ENCODE results near the gene RMRP.

RMRP gene

GRCh38 chr9:35609820-35610163 is 48.0 kb downstream of the RMRP start:
- Histone ChIP-seq H3K4me3 (ENCODE audit: severe bottlenecking) (no peak overlapping the region), H3K36me3 (ENCODE audit: low read depth) (no peaks in the 10 kb centered on the region), H3K27me3 (ENCODE audit: insufficient read depth, poor library complexity, severe bottlenecking) (no peaks in the 10 kb centered on the region), H3K27ac (ENCODE audit: poor library complexity, severe bottlenecking) (no peak overlapping the region), H3K9me3 (ENCODE audit: severe bottlenecking) (no peaks in the 10 kb centered on the region), H3K4me1 (ENCODE audit: insufficient read depth, poor library complexity, severe bottlenecking) (no peaks in the 10 kb centered on the region)
- DNase-seq (ENCODE audit: low spot score) (no peak), ATAC-seq (ENCODE audit: low read depth) (no peak)
- TF ChIP-seq, protein P1, sequence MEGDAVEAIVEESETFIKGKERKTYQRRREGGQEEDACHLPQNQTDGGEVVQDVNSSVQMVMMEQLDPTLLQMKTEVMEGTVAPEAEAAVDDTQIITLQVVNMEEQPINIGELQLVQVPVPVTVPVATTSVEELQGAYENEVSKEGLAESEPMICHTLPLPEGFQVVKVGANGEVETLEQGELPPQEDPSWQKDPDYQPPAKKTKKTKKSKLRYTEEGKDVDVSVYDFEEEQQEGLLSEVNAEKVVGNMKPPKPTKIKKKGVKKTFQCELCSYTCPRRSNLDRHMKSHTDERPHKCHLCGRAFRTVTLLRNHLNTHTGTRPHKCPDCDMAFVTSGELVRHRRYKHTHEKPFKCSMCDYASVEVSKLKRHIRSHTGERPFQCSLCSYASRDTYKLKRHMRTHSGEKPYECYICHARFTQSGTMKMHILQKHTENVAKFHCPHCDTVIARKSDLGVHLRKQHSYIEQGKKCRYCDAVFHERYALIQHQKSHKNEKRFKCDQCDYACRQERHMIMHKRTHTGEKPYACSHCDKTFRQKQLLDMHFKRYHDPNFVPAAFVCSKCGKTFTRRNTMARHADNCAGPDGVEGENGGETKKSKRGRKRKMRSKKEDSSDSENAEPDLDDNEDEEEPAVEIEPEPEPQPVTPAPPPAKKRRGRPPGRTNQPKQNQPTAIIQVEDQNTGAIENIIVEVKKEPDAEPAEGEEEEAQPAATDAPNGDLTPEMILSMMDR (IDR thresholded peaks at IDR 0.05; ENCODE audit: poor library complexity, severe bottlenecking): no peak

DNA sequence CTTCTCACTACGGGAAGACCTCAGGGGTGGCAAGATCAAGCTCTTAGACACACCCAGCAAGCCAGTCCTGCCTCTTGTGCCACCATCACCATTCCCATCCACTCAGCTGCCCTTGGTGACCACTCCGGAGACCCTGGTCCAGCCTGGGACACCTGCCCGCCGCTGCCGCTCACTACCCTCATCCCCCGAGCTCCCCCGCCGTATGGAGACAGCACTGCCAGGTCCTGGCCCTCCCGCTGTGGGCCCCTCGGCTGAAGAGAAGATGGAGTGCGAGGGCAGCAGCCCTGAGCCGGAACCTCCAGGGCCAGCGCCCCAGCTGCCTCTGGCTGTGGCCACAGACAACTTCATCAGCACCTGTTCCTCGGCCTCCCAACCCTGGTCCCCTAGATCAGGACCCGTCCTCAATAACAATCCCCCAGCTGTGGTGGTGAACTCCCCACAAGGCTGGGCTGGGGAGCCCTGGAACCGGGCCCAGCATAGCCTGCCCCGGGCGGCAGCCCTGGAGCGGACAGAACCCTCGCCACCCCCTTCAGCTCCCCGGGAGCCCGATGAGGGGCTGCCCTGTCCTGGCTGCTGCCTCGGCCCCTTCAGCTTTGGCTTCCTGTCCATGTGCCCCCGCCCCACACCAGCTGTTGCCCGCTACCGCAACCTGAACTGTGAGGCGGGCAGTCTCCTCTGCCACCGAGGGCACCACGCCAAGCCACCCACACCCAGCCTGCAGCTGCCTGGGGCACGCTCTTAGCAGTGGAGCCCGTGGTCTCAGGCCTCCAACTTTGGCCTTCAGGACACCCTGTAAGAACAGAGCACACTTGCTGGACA is 48.6 kb downstream of the RMRP start:
- no peak overlapping the region for H3K4me3 ChIP-seq (ENCODE audit: severe bottlenecking)
- no peak overlapping the region for H3K27ac ChIP-seq (ENCODE audit: poor library complexity, severe bottlenecking)
- ATAC-seq (ENCODE audit: low read depth) (no peak), DNase-seq (ENCODE audit: low spot score) (no peak)
- no peaks in the 10 kb centered on the region for H3K4me1 ChIP-seq (ENCODE audit: insufficient read depth, poor library complexity, severe bottlenecking)
- no peaks in the 10 kb centered on the region for H3K36me3 ChIP-seq (ENCODE audit: low read depth)
- H3K9me3 ChIP-seq (ENCODE audit: severe bottlenecking): no peaks in the 10 kb centered on the region
- TF ChIP-seq, protein P1 (IDR thresholded peaks at IDR 0.05; ENCODE audit: poor library complexity, severe bottlenecking): no peak
- H3K27me3 ChIP-seq (ENCODE audit: insufficient read depth, poor library complexity, severe bottlenecking): no peaks in the 10 kb centered on the region

DNA sequence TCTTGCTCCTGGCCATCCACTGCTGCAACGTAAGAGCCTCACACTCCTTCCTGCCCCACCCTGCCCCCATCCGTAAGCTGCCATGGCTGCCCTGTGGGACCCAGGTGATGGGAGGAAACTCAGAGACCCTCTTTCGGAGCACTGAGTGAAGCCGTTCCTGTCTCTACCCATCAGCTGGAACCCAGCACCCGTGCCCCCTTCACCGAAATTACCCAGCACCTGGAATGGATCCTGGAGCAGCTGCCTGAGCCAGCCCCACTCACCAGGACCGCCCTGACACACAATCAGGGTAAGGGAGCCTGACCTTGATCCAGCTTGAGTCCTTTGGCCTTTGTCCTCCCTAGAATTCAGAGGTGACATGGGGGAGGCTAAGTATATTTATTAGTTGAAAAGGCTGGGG is 49.6 kb downstream of the RMRP start:
- H3K4me1 ChIP-seq (ENCODE audit: insufficient read depth, poor library complexity, severe bottlenecking): peaks cover 2% of the 10 kb centered on the region
- no peak for ATAC-seq (ENCODE audit: low read depth)

More for the DNA sequence above, 49.6 kb downstream of the RMRP start:
- no peaks in the 10 kb centered on the region for H3K9me3 ChIP-seq (ENCODE audit: severe bottlenecking)
- H3K36me3 ChIP-seq (ENCODE audit: low read depth): no peaks in the 10 kb centered on the region
- TF ChIP-seq, protein P1 (IDR thresholded peaks at IDR 0.05; ENCODE audit: poor library complexity, severe bottlenecking): no peak
- no peaks in the 10 kb centered on the region for H3K27me3 ChIP-seq (ENCODE audit: insufficient read depth, poor library complexity, severe bottlenecking)
- no peak overlapping the region for H3K27ac ChIP-seq (ENCODE audit: poor library complexity, severe bottlenecking)
- DNase-seq (ENCODE audit: low spot score): no peak
- H3K4me3 ChIP-seq (ENCODE audit: severe bottlenecking): no peak overlapping the region

Measured in RWPE2 (cell line).